Upper lobe of right lung (tissue), 1 donor: ENCODE measurements around the gene AK1. TPM values are rescaled to one million over a fixed set of nuclear protein-coding genes. Genes with fewer than 3 reads are reported as not detected.

ENCODE experiments used
- ATAC-seq: fragments of 200-7000 bp; cut with Tn5 transposase; one replicate; pipeline ENCODE4 v1.9.1; 2020; ENCODE audit warnings: mild to moderate bottlenecking, moderate library complexity
- DNase-seq: peaks from one replicate; pipeline ENCODE4 v3.0.0-alpha.2; 2020
- H3K27ac ChIP-seq: fragments of 200-600 bp; one replicate; pipeline ENCODE4 v1.8.0; 2022
- H3K27me3 ChIP-seq: fragments of 200-600 bp; one replicate; pipeline ENCODE4 v1.8.0; 2022; ENCODE audit warnings: mild to moderate bottlenecking
- H3K36me3 ChIP-seq: fragments of 200-600 bp; one replicate; pipeline ENCODE4 v1.8.0; 2022
- H3K4me1 ChIP-seq: fragments of 200-600 bp; one replicate; pipeline ENCODE4 v1.8.0; 2022
- H3K4me3 ChIP-seq: fragments of 200-600 bp; one replicate; pipeline ENCODE4 v1.8.0; 2022; ENCODE audit warnings: mild to moderate bottlenecking
- H3K9me3 ChIP-seq: fragments of 200-600 bp; one replicate; pipeline ENCODE4 v1.8.0; 2022
- intact Hi-C: fragments of 100-400 bp; cut with DNase I; formaldehyde crosslinking; loops from one replicate; pipeline ENCODE4 v1.11.0; 2022
- total RNA-seq: library from RNA; stranded (reverse); fragmentation: NEBNext Ultra II Directional; extraction: Animal tissue kit (Norgen Biotek cat#: 25700); gene quantifications from one replicate; pipeline ENCODE4 v1.2.1, GENCODE V29; 2021
- TF ChIP-seq, protein P1 (sequence below): fragments of 200-600 bp; IDR thresholded peaks from one replicate; pipeline ENCODE4 v1.8.0; 2022; ENCODE audit warnings: antibody characterized with exemption
- donor health status: DM: no; HTN: yes; CAD: no; lungs with severe emphysema.

The AK1 gene
- total RNA-seq, 1 donor from 2014 or later, result 158 TPM

DNA sequence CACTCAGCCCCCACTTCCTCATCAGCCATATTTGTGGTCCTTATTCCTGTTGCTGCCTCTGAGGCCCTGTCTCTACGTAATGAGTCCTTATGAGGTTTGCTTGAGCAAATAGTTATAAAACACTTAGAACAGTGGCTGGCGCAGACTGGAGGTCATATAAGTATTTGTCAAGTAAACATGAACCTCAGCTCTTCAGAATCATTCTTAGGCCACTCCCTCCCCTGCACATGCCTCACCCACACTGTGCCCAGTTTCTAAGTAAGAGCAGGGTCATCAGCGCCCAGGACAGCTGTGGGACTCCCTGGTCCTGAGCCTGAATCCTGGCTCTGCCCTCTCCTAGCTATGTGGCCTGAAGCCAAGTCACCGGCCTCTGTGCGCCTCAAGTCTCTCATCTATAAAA is 35.4 kb upstream of the AK1 start:
- peak; percentile 64 for ATAC-seq
- TF ChIP-seq, protein P1, sequence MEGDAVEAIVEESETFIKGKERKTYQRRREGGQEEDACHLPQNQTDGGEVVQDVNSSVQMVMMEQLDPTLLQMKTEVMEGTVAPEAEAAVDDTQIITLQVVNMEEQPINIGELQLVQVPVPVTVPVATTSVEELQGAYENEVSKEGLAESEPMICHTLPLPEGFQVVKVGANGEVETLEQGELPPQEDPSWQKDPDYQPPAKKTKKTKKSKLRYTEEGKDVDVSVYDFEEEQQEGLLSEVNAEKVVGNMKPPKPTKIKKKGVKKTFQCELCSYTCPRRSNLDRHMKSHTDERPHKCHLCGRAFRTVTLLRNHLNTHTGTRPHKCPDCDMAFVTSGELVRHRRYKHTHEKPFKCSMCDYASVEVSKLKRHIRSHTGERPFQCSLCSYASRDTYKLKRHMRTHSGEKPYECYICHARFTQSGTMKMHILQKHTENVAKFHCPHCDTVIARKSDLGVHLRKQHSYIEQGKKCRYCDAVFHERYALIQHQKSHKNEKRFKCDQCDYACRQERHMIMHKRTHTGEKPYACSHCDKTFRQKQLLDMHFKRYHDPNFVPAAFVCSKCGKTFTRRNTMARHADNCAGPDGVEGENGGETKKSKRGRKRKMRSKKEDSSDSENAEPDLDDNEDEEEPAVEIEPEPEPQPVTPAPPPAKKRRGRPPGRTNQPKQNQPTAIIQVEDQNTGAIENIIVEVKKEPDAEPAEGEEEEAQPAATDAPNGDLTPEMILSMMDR, result no peak
- peaks cover 35% of the 10 kb centered on the region for H3K4me1 ChIP-seq
- DNase-seq, result peak; percentile 83
- intact Hi-C loops, result no loop called here
- peak overlapping the region; percentile 36 for H3K27ac ChIP-seq
- no peaks in the 10 kb centered on the region for H3K9me3 ChIP-seq
- H3K4me3 ChIP-seq, result no peak overlapping the region
- H3K27me3 ChIP-seq, result no peaks in the 10 kb centered on the region
- peaks cover 39% of the 10 kb centered on the region for H3K36me3 ChIP-seq

DNA sequence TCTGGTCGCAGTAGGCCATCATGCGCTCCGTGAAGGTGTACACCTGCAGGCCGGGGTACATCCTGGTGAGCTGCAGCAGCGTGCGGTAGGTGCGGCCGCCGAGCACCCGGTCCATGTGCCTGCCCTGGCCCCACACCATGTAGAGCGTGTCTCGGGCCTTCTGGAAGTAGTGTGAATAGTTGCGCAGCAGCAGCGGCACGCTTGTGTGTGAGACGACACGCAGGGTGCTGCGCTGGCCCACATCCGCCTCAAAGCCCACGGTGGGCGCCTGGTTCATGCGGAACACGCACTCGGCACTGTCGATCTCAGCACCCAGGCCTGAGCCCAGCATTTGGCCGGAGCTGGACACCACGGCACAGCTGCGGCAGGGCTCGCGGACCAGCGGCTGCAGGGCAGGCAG is 34.8 kb upstream of the AK1 start:
- H3K27ac ChIP-seq, result peak overlapping the region; percentile 36

DNA sequence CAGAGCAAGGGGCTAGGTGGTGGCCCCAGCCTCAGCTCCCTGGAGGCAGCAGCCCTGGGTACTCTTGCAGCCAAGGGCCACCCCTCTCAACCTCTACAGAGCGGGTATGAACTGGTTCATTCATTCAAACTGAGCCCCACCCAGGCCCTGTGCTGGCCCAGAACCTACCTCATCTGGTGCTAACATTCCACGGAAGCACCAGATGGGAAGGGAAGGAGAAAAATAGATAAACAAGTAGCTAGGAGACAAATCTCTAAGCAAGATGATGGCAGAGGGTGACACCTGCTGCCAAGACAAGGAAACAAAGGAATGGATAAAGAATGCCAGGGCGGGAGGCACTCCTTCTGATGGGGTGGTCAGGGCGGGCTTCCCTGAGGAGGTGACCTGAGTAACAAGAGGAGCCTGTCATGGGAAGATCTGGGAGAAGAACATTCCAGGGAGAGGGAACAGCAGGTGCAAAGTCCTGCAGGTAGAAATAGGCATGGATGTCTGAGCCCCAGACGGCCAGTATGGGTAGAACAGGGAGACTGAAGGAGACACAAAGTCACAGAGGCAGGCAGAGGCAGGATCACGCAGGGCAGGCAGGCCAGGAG is 33.2 kb upstream of the AK1 start:
- DNase-seq, result no peak
- H3K9me3 ChIP-seq, result no peaks in the 10 kb centered on the region
- peaks cover 41% of the 10 kb centered on the region for H3K36me3 ChIP-seq
- TF ChIP-seq, protein P1, result peak; percentile 20
- H3K4me1 ChIP-seq, result peaks cover 40% of the 10 kb centered on the region
- ATAC-seq, result peak; percentile 1
- H3K27ac ChIP-seq, result no peak overlapping the region
- H3K4me3 ChIP-seq, result no peak overlapping the region
- H3K27me3 ChIP-seq, result no peaks in the 10 kb centered on the region
- intact Hi-C loops, result no loop called here

More for the DNA sequence above, 34.8 kb upstream of the AK1 start:
- DNase-seq (peak; percentile 65), ATAC-seq (no peak)
- H3K4me3 ChIP-seq, result no peak overlapping the region
- H3K9me3 ChIP-seq, result no peaks in the 10 kb centered on the region
- TF ChIP-seq, protein P1, result no peak
- H3K36me3 ChIP-seq, result peaks cover 41% of the 10 kb centered on the region
- intact Hi-C loops, result no loop called here
- peaks cover 34% of the 10 kb centered on the region for H3K4me1 ChIP-seq
- H3K27me3 ChIP-seq, result no peaks in the 10 kb centered on the region

DNA sequence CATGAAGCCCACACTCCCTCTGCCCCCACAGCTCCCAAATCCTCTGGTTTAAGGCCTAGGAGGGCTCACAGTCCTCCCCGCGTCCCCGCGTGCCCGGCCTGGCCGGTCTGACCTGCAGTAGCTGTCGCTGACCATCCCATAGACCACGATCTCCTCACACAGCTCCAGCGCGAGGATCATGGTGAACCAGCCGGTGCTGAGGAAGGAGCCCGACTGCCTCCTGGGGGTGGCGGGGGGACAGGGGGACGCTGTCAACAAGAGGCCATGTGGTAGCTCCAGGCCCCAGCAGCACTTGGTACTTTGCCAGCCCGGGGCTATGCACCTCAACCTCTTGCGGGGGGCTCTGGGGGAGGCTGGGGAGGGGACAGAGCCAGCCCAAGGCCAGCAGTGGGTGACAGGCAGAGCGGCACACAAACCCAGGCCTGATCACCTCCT is 32.4 kb upstream of the AK1 start:
- intact Hi-C loops, result no loop called here
- H3K4me1 ChIP-seq, result peaks cover 40% of the 10 kb centered on the region
- H3K9me3 ChIP-seq, result no peaks in the 10 kb centered on the region
- no peak overlapping the region for H3K4me3 ChIP-seq
- no peak overlapping the region for H3K27ac ChIP-seq
- ATAC-seq (no peak), DNase-seq (peak; percentile 64)
- TF ChIP-seq, protein P1, result no peak
- no peaks in the 10 kb centered on the region for H3K27me3 ChIP-seq
- peaks cover 41% of the 10 kb centered on the region for H3K36me3 ChIP-seq

DNA sequence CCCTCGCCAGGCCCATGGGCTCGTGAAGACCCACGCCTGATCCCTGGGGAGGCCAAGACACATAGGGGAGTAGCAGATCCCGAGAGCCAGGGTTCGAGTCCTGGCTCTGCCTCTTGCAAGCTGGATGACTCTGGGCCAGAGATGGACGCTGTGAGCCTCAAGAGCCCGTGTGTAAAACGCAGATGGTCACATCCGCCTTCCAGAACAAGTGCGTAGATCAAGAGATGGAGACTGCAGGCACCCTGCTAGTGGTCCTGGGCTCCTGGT is 31.1 kb upstream of the AK1 start:
- no peak overlapping the region for H3K27ac ChIP-seq
- ATAC-seq, result no peak
- peaks cover 41% of the 10 kb centered on the region for H3K36me3 ChIP-seq
- no peaks in the 10 kb centered on the region for H3K27me3 ChIP-seq
- TF ChIP-seq, protein P1, result no peak
- intact Hi-C loops, result no loop called here
- DNase-seq, result no peak
- peaks cover 51% of the 10 kb centered on the region for H3K4me1 ChIP-seq
- no peak overlapping the region for H3K4me3 ChIP-seq
- no peaks in the 10 kb centered on the region for H3K9me3 ChIP-seq
